Duodenal mucosa (tissue), 2 donors: ENCODE measurements around the gene TAF7.
"Not testable (repeated sequence)": the region's sequence is repeated elsewhere in the genome, so short reads cannot be mapped to it uniquely, and the experiment has no call there.

ENCODE experiments used
- H3K27ac ChIP-seq: one replicate; pipeline ENCODE4 v1.7.0; 2013; ENCODE audit warnings: low read depth, low read length
- H3K27me3 ChIP-seq, 2 donors: one replicate each; pipeline ENCODE4 v1.7.0; 2013; ENCODE audit warnings: low read length in 2 of 2, control low read depth in 1 of 2; ENCODE audit not compliant: insufficient read depth in 2 of 2, control insufficient read depth in 1 of 2
- H3K36me3 ChIP-seq, 2 donors: one replicate each; pipeline ENCODE4 v1.7.0; 2013; ENCODE audit warnings: low read length in 2 of 2, control low read depth in 1 of 2; ENCODE audit not compliant: insufficient read depth in 2 of 2, control insufficient read depth in 1 of 2
- H3K4me1 ChIP-seq, 2 donors: one replicate each; pipeline ENCODE4 v1.7.0; 2013; ENCODE audit warnings: low read length in 2 of 2, control low read depth in 1 of 2; ENCODE audit not compliant: insufficient read depth in 2 of 2, control insufficient read depth in 1 of 2
- H3K4me3 ChIP-seq, 2 donors: one replicate each; pipeline ENCODE4 v1.7.0; 2013; ENCODE audit warnings: low read length in 2 of 2, low read depth in 1 of 2
- H3K9ac ChIP-seq, 2 donors: one replicate each; pipeline ENCODE4 v1.7.0; 2013; ENCODE audit warnings: low read length in 2 of 2, low read depth in 1 of 2
- H3K9me3 ChIP-seq, 2 donors: one replicate each; pipeline ENCODE4 v1.7.0; 2013; ENCODE audit warnings: low read length in 2 of 2, control low read depth in 1 of 2; ENCODE audit not compliant: control insufficient read depth in 1 of 2

Gene TAF7

DNA sequence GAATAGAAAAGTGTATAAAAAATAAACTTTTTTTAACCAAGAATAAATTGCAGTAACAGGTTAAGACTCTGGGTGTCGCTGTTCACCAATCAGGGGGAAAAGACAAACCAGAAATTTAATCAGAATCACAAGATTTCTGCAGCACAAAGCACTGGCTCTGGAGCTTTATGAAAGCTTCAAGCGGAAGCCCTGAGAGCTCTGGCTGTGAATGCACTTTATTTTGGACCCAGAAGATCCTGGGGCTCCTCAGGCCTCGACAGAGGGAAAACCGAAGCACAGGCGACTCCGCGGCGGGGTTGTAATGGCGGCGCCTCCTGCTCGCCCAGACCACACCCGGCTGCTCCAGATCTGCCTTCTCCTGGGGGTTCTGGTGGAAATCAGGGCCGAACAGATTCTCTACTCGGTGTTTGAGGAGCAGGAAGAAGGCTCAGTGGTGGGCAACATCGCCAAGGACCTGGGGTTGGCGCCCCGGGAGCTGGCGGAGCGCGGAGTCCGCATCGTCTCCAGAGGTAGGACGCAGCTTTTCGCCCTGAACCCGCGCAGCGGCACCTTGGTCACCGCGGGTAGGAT, 34.4 kb upstream of the TAF7 start, which contains the start of gene PCDHGA4:
PCDHGA4 (plus strand) TSS at position 122 of the 570 bp plus-strand sequence; CDS start at position 209, 87 bp downstream.
- H3K9ac ChIP-seq, result no peak within 1 kb of the TSS
- H3K4me3 ChIP-seq, result peak within 1 kb of the TSS in 1 of 2 donors; percentile 13
- no peaks in the 10 kb centered on the region for H3K27me3 ChIP-seq
- no peak within 1 kb of the TSS for H3K27ac ChIP-seq
- no peaks in the 10 kb centered on the region for H3K36me3 ChIP-seq
- H3K4me1 ChIP-seq, result no peaks in the 10 kb centered on the region
- peaks cover 25 to 28% of the 10 kb centered on the region in 2 donors for H3K9me3 ChIP-seq

- H3K27me3 ChIP-seq, result no peaks in the 10 kb centered on the region
- peak overlapping the region in 1 of 2 donors; percentile 29 for H3K4me3 ChIP-seq
- H3K27ac ChIP-seq, result no peak overlapping the region
- no peak overlapping the region for H3K9ac ChIP-seq
- no peaks in the 10 kb centered on the region for H3K36me3 ChIP-seq
- no peaks in the 10 kb centered on the region for H3K4me1 ChIP-seq
- H3K9me3 ChIP-seq, result peaks cover 18 to 20% of the 10 kb centered on the region in 2 donors
Measured at GRCh38 chr5:141351591-141351990, 31.0 kb upstream of the TAF7 start.

DNA sequence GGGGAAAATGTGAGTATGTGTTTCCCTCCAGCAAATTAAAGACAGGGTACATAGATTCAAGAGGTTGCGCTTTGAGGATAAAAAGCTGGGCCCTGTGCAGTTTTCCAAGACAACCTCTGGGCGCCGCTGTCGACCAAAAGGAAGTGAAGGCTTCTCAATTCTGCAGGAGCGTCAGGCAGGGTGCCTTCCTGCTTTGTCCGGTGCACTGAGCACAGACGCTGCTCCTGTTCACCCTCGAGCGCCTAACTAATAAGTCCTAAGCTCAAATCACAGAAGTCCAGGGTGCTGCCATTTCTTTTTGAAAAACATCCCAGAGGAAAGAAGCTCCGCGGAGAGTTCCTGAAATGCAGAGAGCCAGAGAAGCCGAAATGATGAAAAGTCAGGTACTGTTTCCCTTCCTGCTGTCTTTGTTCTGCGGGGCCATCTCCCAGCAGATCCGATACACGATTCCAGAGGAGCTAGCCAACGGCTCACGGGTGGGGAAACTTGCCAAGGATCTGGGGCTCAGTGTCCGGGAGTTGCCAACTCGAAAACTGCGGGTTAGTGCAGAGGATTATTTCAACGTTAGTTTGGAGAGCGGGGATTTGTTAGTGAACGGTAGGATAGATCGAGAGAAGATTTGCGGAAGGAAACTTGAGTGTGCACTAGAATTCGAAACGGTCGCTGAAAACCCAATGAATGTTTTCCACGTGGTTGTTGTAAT, 29.5 kb upstream of the TAF7 start, which contains the start of gene PCDHGB1:
PCDHGB1 (plus strand) TSS at position 183 of the 703 bp plus-strand sequence; CDS start at position 345, 162 bp downstream.
- Histone ChIP-seq H3K27ac (no peak within 1 kb of the TSS), H3K27me3 (no peaks in the 10 kb centered on the region), H3K36me3 (no peaks in the 10 kb centered on the region), H3K9me3 (peaks cover 12 to 14% of the 10 kb centered on the region in 2 donors), H3K9ac (no peak within 1 kb of the TSS), H3K4me3 (no peak within 1 kb of the TSS), H3K4me1 (no peaks in the 10 kb centered on the region)

GRCh38 chr5:141346017-141346416, 25.4 kb upstream of the TAF7 start:
- H3K4me3 ChIP-seq, H3K27me3 ChIP-seq, H3K4me1 ChIP-seq, H3K36me3 ChIP-seq, H3K9ac ChIP-seq, H3K27ac ChIP-seq: not testable (repeated sequence)
- peaks cover 12 to 27% of the 10 kb centered on the region in 2 donors for H3K9me3 ChIP-seq

- Histone ChIP-seq H3K36me3 (no peaks in the 10 kb centered on the region), H3K9me3 (peaks cover 12 to 29% of the 10 kb centered on the region in 2 donors), H3K27me3 (no peaks in the 10 kb centered on the region), H3K9ac (no peak overlapping the region), H3K4me1 (no peaks in the 10 kb centered on the region), H3K27ac (no peak overlapping the region), H3K4me3 (no peak overlapping the region)
Measured at GRCh38 chr5:141345327-141345726, 24.7 kb upstream of the TAF7 start.

DNA sequence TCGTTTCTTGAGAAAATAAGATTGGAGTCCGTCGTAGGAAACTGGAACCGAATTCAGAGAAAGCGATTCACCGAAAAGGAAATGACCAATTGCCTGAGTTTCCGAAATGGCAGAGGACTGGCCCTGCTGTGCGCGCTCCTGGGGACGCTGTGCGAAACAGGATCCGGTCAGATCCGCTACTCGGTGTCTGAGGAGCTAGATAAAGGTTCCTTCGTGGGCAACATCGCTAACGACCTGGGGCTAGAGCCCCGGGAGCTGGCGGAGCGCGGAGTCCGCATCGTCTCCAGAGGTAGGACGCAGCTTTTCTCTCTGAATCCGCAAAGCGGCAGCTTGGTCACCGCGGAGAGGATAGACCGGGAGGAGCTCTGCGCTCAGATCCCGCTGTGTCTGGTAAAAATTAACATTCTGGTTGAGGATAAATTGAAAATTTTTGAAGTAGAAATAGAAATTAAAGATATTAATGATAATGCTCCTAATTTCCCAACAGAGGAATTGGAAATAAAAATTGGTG, 23.4 kb upstream of the TAF7 start:
- Histone ChIP-seq H3K9me3 (peaks cover 24 to 41% of the 10 kb centered on the region in 2 donors), H3K36me3 (no peaks in the 10 kb centered on the region)

GRCh38 chr5:141343242-141343952, 22.8 kb upstream of the TAF7 start, which contains the start of gene PCDHGA3:
PCDHGA3 (plus strand) TSS chr5:141343829; CDS start chr5:141344034, 205 bp downstream.
- H3K9me3 ChIP-seq, result peaks cover 29 to 46% of the 10 kb centered on the region in 2 donors
- no peak within 1 kb of the TSS for H3K9ac ChIP-seq
- no peaks in the 10 kb centered on the region for H3K36me3 ChIP-seq

More for the DNA sequence above, 23.4 kb upstream of the TAF7 start:
- Histone ChIP-seq H3K27ac (no peak overlapping the region), H3K4me3 (peak overlapping the region in 1 of 2 donors; percentile 10), H3K27me3 (no peaks in the 10 kb centered on the region), H3K4me1 (no peaks in the 10 kb centered on the region), H3K9ac (no peak overlapping the region)

GRCh38 chr5:141342773-141343172, 22.2 kb upstream of the TAF7 start:
- Histone ChIP-seq H3K27me3 (no peaks in the 10 kb centered on the region), H3K27ac (no peak overlapping the region), H3K4me3 (no peak overlapping the region), H3K9me3 (peaks cover 29 to 49% of the 10 kb centered on the region in 2 donors), H3K9ac (no peak overlapping the region), H3K36me3 (no peaks in the 10 kb centered on the region), H3K4me1 (no peaks in the 10 kb centered on the region)

More at GRCh38 chr5:141343242-141343952, 22.8 kb upstream of the TAF7 start, which contains the start of gene PCDHGA3:
- Histone ChIP-seq H3K4me1 (no peaks in the 10 kb centered on the region), H3K27me3 (no peaks in the 10 kb centered on the region), H3K27ac (no peak within 1 kb of the TSS), H3K4me3 (peak within 1 kb of the TSS in 1 of 2 donors; percentile 10)

- not testable (repeated sequence) for H3K27me3 ChIP-seq, H3K36me3 ChIP-seq, H3K4me1 ChIP-seq, H3K4me3 ChIP-seq, H3K9ac ChIP-seq, H3K27ac ChIP-seq
- peaks cover 35 to 51% of the 10 kb centered on the region in 2 donors for H3K9me3 ChIP-seq
Measured at GRCh38 chr5:141340781-141341354, 20.3 kb upstream of the TAF7 start.
